ENCODE results near the gene UNK. TPM values are rescaled to one million over a fixed set of nuclear protein-coding genes. Genes with fewer than 3 reads are reported as not detected.
A peak's percentile ranks its signal among the peaks of the same experiment; 100 is the strongest.

Gene UNK
- total and polyA plus RNA-seq, 2 of the 13 experiments (the other 11 are each of a cell fraction or from before 2014, with no cell fraction given) = 31.6 to 33.0 TPM

DNA sequence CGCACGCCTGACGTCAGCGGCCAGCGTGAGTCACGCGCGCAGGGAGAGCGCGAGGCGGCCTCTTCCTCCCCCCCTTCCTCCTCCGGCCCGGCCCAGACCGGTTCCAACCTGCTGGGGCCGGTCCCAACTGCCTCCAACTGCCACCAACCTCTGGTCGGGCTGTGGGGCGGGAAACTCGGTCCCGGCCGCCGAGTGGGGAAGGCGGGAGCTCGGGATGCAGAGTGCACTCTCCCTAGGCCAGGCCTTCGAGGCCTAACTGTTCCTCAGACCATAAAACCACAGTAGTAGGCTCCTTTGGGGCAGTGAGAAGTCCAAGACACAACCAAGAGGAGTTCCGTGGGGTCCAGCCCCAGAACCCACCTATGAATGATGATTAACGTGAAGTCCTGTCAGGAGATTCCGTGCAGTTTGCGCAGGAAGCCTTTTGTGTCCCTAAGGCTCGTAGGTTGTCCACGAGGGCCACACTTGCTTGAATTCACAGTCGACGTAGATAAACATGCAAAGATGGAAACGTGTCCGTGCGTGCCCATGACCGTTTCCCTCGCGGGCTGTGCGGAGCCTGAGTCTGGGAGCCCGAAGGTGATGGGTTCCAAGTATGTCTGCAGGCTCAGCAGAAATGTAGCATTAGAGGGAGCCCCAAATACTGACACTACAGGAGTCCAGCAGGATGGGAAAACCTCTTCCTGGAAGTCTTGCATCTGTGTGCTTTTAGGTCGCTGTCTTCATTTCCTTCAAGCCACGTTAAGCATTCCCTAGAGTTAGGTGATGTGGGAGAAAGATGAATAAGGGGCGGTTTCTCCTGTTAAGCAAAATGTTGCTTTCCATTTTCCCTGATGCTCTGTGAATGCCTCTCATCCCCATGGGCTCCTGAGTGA lies 647 bp downstream of the UNK start (continued):
- TF ChIP-seq, protein P1, sequence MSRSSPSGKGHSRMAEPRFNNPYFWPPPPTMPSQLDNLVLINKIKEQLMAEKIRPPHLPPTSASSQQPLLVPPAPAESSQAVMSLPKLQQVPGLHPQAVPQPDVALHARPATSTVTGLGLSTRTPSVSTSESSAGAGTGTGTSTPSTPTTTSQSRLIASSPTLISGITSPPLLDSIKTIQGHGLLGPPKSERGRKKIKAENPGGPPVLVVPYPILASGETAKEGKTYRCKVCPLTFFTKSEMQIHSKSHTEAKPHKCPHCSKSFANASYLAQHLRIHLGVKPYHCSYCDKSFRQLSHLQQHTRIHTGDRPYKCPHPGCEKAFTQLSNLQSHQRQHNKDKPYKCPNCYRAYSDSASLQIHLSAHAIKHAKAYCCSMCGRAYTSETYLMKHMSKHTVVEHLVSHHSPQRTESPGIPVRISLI (CRISPR knock-in tag; IDR thresholded peaks at IDR 0.05; ENCODE audit: borderline replicate concordance) = no peak
- peak; percentile 57; the same call in 1 of the 2 replicates for TF ChIP-seq GZF1 (CRISPR knock-in tag; IDR thresholded peaks at IDR 0.05)
- TF ChIP-seq ZNF550 (CRISPR knock-in tag; IDR thresholded peaks at IDR 0.05; ENCODE audit: borderline replicate concordance) = no peak
- TF ChIP-seq, protein P2, sequence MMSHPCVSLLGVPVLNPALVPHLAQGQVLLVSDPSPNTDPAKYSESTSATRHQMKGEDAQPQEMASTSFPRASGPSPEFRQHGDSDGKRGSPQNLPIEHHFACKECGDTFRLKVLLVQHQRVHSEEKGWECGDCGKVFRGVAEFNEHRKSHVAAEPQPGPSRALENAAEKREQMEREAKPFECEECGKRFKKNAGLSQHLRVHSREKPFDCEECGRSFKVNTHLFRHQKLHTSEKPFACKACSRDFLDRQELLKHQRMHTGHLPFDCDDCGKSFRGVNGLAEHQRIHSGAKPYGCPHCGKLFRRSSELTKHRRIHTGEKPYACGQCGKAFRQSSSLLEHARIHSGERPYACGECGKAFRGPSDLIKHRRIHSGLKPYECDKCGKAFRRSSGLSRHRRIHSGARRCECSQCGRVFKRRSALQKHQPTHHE (CRISPR knock-in tag; IDR thresholded peaks at IDR 0.05; ENCODE audit: borderline replicate concordance) = peak; percentile 42; the same call in 1 of the 2 replicates
- TF ChIP-seq HMG20B (CRISPR knock-in tag; conservative IDR thresholded peaks at IDR 0.05) = peak; percentile 48; the same call in 1 of the 2 replicates
- TF ChIP-seq MTF2 (CRISPR knock-in tag; IDR thresholded peaks at IDR 0.05; ENCODE audit: borderline replicate concordance) = peak; percentile 63; the same call in 1 of the 2 replicates
- TF ChIP-seq RCOR2 (CRISPR knock-in tag; IDR thresholded peaks at IDR 0.05) = peak; percentile 57
- TF ChIP-seq, protein P3, sequence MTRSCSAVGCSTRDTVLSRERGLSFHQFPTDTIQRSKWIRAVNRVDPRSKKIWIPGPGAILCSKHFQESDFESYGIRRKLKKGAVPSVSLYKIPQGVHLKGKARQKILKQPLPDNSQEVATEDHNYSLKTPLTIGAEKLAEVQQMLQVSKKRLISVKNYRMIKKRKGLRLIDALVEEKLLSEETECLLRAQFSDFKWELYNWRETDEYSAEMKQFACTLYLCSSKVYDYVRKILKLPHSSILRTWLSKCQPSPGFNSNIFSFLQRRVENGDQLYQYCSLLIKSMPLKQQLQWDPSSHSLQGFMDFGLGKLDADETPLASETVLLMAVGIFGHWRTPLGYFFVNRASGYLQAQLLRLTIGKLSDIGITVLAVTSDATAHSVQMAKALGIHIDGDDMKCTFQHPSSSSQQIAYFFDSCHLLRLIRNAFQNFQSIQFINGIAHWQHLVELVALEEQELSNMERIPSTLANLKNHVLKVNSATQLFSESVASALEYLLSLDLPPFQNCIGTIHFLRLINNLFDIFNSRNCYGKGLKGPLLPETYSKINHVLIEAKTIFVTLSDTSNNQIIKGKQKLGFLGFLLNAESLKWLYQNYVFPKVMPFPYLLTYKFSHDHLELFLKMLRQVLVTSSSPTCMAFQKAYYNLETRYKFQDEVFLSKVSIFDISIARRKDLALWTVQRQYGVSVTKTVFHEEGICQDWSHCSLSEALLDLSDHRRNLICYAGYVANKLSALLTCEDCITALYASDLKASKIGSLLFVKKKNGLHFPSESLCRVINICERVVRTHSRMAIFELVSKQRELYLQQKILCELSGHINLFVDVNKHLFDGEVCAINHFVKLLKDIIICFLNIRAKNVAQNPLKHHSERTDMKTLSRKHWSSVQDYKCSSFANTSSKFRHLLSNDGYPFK (CRISPR knock-in tag; IDR thresholded peaks at IDR 0.05; ENCODE audit: borderline replicate concordance) = peak; percentile 59; the same call in 1 of the 2 replicates
- TF ChIP-seq NR1H2 (CRISPR knock-in tag; IDR thresholded peaks at IDR 0.05; ENCODE audit: borderline replicate concordance, low read depth) = no peak; the same call in 1 of the 2 replicates
- TF ChIP-seq RXRA (CRISPR knock-in tag; IDR thresholded peaks at IDR 0.05) = peak; percentile 77
- TF ChIP-seq, protein P4, sequence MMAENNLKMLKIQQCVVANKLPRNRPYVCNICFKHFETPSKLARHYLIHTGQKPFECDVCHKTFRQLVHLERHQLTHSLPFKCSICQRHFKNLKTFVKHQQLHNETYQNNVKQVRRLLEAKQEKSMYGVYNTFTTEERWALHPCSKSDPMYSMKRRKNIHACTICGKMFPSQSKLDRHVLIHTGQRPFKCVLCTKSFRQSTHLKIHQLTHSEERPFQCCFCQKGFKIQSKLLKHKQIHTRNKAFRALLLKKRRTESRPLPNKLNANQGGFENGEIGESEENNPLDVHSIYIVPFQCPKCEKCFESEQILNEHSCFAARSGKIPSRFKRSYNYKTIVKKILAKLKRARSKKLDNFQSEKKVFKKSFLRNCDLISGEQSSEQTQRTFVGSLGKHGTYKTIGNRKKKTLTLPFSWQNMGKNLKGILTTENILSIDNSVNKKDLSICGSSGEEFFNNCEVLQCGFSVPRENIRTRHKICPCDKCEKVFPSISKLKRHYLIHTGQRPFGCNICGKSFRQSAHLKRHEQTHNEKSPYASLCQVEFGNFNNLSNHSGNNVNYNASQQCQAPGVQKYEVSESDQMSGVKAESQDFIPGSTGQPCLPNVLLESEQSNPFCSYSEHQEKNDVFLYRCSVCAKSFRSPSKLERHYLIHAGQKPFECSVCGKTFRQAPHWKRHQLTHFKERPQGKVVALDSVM (CRISPR knock-in tag; IDR thresholded peaks at IDR 0.05) = 0 out of 2 replicates have a peak, but pooled peaks have one; percentile 6
- peak; percentile 89 for TF ChIP-seq ZNF530 (CRISPR knock-in tag; IDR thresholded peaks at IDR 0.05; ENCODE audit: low read depth)
- peak; percentile 77 for TF ChIP-seq RBM22 (optimal IDR thresholded peaks at IDR 0.05; ENCODE audit: low read length)
- peak; percentile 87 for TF ChIP-seq KAT8 (CRISPR knock-in tag; IDR thresholded peaks at IDR 0.05)
- peak; percentile 73; the same call in 1 of the 2 replicates for TF ChIP-seq ZNF367 (CRISPR knock-in tag; IDR thresholded peaks at IDR 0.05; ENCODE audit: borderline replicate concordance)
- 0 out of 2 replicates have a peak, but pooled peaks have one; percentile 15 for TF ChIP-seq NFYC (CRISPR knock-in tag; IDR thresholded peaks at IDR 0.05)
- 0 out of 2 replicates have a peak, but pooled peaks have one; percentile 72 for TF ChIP-seq ZNF564 (CRISPR knock-in tag; IDR thresholded peaks at IDR 0.05)
- no peak for TF ChIP-seq TCF12 (IDR thresholded peaks at IDR 0.05)
- TF ChIP-seq TCF12 (CRISPR knock-in tag; IDR thresholded peaks at IDR 0.05) = peak; percentile 86
- no peak; the same call in 1 of the 2 replicates for TF ChIP-seq ZBTB1 (CRISPR knock-in tag; IDR thresholded peaks at IDR 0.05; ENCODE audit: borderline replicate concordance)
- peak; percentile 77; the same call in 1 of the 2 replicates for TF ChIP-seq ZNF615 (CRISPR knock-in tag; IDR thresholded peaks at IDR 0.05; ENCODE audit: borderline replicate concordance)
- no peak for TF ChIP-seq ZNF83 (CRISPR knock-in tag; IDR thresholded peaks at IDR 0.05; ENCODE audit: borderline replicate concordance)

Data from HepG2 (cell line).